ENCODE results near the gene CLDN16.

DNA sequence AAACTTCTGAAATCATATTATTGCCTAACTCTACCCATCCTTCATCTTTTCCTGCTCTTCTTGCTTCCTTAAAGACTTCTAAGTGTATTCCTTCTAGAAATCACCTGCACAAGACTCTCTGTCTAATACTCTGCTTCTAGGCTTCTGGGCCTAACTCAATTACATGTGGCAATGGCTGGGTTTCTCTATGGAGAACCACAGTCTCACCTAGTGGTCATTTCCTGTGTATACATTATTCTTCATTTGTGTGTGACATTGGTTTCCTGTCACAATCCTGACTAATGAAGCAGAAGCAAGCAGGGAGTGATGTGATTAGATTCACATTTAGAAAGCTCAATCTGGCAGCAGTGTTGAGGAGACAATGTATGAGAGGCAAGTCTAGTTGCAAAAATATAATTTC, 48.8 kb upstream of the CLDN16 start:
- TF ChIP-seq EP300 (IDR thresholded peaks at IDR 0.05; ENCODE audit: borderline replicate concordance) (no peak), TAF1 (IDR thresholded peaks at IDR 0.05; ENCODE audit: low read depth) (no peak)

All from Ishikawa (cell line).